HEK293T (cell line): Measurements from ENCODE around the gene FRMD8.

Experiments used
- CTCF ChIA-PET: fragments of 350-600 bp; formaldehyde crosslinking; extraction: SDS; loops from one replicate; lab custom pipeline; 2021; ENCODE audit warnings: antibody characterized with exemption, inconsistent platforms; lab: Yijun Ruan, JAX
- POLR2A ChIA-PET: fragments of 350-600 bp; formaldehyde crosslinking; extraction: SDS; loops from one replicate; lab custom pipeline; 2020; ENCODE audit warnings: antibody characterized with exemption, inconsistent platforms; lab: Yijun Ruan, JAX
- DNase-seq: peaks from one replicate; pipeline ENCODE4 v3.0.0; 2012; ENCODE audit warnings: mixed read lengths; ENCODE audit errors: extremely low spot score
- ARNT ChIP-seq: fragments of 450-650 bp; IDR thresholded peaks from 2 replicates; pipeline ENCODE4 v1.6.1; 2017; ENCODE audit warnings: mild to moderate bottlenecking
- BHLHE40 ChIP-seq: fragments of 450-650 bp; IDR thresholded peaks from 2 replicates; pipeline ENCODE4 v1.6.1; 2016; ENCODE audit warnings: mild to moderate bottlenecking, moderate library complexity, borderline replicate concordance
- CTBP1 ChIP-seq: fragments of 450-650 bp; IDR thresholded peaks from 2 replicates; pipeline ENCODE4 v1.6.1; 2016; ENCODE audit warnings: borderline replicate concordance
- ELF4 ChIP-seq: fragments of 450-650 bp; IDR thresholded peaks from 2 replicates; pipeline ENCODE4 v1.6.1; 2017; ENCODE audit warnings: antibody characterized with exemption
- FOXA1 ChIP-seq: fragments of 450-650 bp; IDR thresholded peaks from 2 replicates; pipeline ENCODE4 v1.6.1; 2016; ENCODE audit warnings: mild to moderate bottlenecking
- FOXK2 ChIP-seq: fragments of 450-650 bp; IDR thresholded peaks from 2 replicates; pipeline ENCODE4 v1.6.1; 2016; ENCODE audit warnings: mild to moderate bottlenecking
- FOXM1 ChIP-seq: fragments of 450-650 bp; IDR thresholded peaks from 2 replicates; pipeline ENCODE4 v1.6.1; 2017; ENCODE audit warnings: mild to moderate bottlenecking, borderline replicate concordance
- HDGF ChIP-seq: fragments of 450-650 bp; IDR thresholded peaks from 2 replicates; pipeline ENCODE4 v1.6.1; 2017; ENCODE audit warnings: antibody characterized with exemption, borderline replicate concordance
- L3MBTL2 ChIP-seq: fragments of 450-650 bp; conservative IDR thresholded peaks from 2 replicates; pipeline ENCODE4 v1.6.1; 2016; ENCODE audit warnings: mild to moderate bottlenecking
- LEF1 ChIP-seq: fragments of 450-650 bp; IDR thresholded peaks from 2 replicates; pipeline ENCODE4 v1.6.1; 2017; ENCODE audit warnings: mild to moderate bottlenecking, borderline replicate concordance
- NFRKB ChIP-seq: fragments of 450-650 bp; IDR thresholded peaks from 2 replicates; pipeline ENCODE4 v1.6.1; 2016; ENCODE audit warnings: mild to moderate bottlenecking, moderate library complexity
- PKNOX1 ChIP-seq: fragments of 450-650 bp; IDR thresholded peaks from 2 replicates; pipeline ENCODE4 v1.6.1; 2016
- SP1 ChIP-seq: fragments of 450-650 bp; IDR thresholded peaks from 2 replicates; pipeline ENCODE4 v1.6.1; 2017
- SUZ12 ChIP-seq: fragments of 450-650 bp; IDR thresholded peaks from 2 replicates; pipeline ENCODE4 v1.6.1; 2016; ENCODE audit warnings: mild to moderate bottlenecking
- TARDBP ChIP-seq: fragments of 450-650 bp; IDR thresholded peaks from 2 replicates; pipeline ENCODE4 v1.6.1; 2016
- ZNF384 ChIP-seq: fragments of 450-650 bp; IDR thresholded peaks from 2 replicates; pipeline ENCODE4 v1.6.1; 2016

The FRMD8 gene

GRCh38 chr11:65355776-65356393, 30.6 kb upstream of the FRMD8 start:
- TF ChIP-seq LEF1 (no peak), L3MBTL2 (no peak), PKNOX1 (no peak), SP1 (no peak), FOXA1 (no peak), ARNT (no peak), CTBP1 (no peak), HDGF (no peak), SUZ12 (no peak), FOXM1 (no peak), ELF4 (no peak), NFRKB (no peak), BHLHE40 (no peak), TARDBP (no peak)
- DNase-seq = no peak
- POLR2A ChIA-PET = interaction anchor here (0.8 to 3.1 kb wide), 6 partner anchors 8 to 144 kb away, joined by 3 to 13 read pairs (median 4); partner anchors contain the start of genes DPF2, MALAT1 and NEAT1
- CTCF ChIA-PET = interaction anchor here (0.8 to 1.2 kb wide), 2 partner anchors 26 to 27 kb away, joined by 3 read pairs; no protein-coding TSS in a partner anchor

- POLR2A ChIA-PET = interaction anchor here (0.8 to 3.1 kb wide), 7 partner anchors 9 to 143 kb away, joined by 3 to 13 read pairs (median 4); partner anchors contain the start of genes DPF2, MALAT1 and NEAT1
- TF ChIP-seq SUZ12 = no peak
- TF ChIP-seq TARDBP = no peak
- no peak for TF ChIP-seq SP1
- TF ChIP-seq ZNF384 = no peak
- no peak for TF ChIP-seq FOXK2
- no peak for TF ChIP-seq CTBP1
- TF ChIP-seq BHLHE40 = no peak
- no peak for TF ChIP-seq PKNOX1
- no peak for TF ChIP-seq HDGF
- no peak for TF ChIP-seq NFRKB
- TF ChIP-seq LEF1 = no peak
- no peak for TF ChIP-seq ELF4
- TF ChIP-seq L3MBTL2 = no peak
- no peak for TF ChIP-seq ARNT
- no peak for TF ChIP-seq FOXM1
- DNase-seq = no peak
- CTCF ChIA-PET = interaction anchor here (1.2 kb wide), 1 partner anchor 27 kb away, joined by 3 read pairs; no protein-coding TSS in a partner anchor
Observed at GRCh38 chr11:65356394-65356972, 30.0 kb upstream of the FRMD8 start.

GRCh38 chr11:65357856-65358356, 28.5 kb upstream of the FRMD8 start:
- POLR2A ChIA-PET = interaction anchor here (1.1 to 3.1 kb wide), 4 partner anchors 24 to 142 kb away, joined by 3 to 13 read pairs (median 6); partner anchors contain the start of genes DPF2, MALAT1 and NEAT1
- CTCF ChIA-PET = no interaction called here
- TF ChIP-seq ZNF384 (no peak), SP1 (no peak), TARDBP (no peak), CTBP1 (no peak), FOXK2 (no peak), HDGF (no peak), ARNT (no peak), L3MBTL2 (no peak), BHLHE40 (no peak), LEF1 (no peak), ELF4 (no peak), NFRKB (no peak)
- no peak for DNase-seq

GRCh38 chr11:65362320-65362931, 24.0 kb upstream of the FRMD8 start:
- no peak for DNase-seq
- TF ChIP-seq HDGF (no peak), L3MBTL2 (no peak), FOXA1 (no peak), BHLHE40 (no peak), SUZ12 (no peak), ELF4 (no peak)
- CTCF ChIA-PET = interaction anchor here (0.7 kb wide), 1 partner anchor 45 kb away, joined by 9 read pairs; no protein-coding TSS in a partner anchor
- POLR2A ChIA-PET = interaction anchor here (1.3 kb wide), 1 partner anchor 136 kb away, joined by 3 read pairs; the partner anchor contains the start of gene MALAT1

- ChIA-PET POLR2A (interaction anchor here (0.9 kb wide), 1 partner anchor 65 kb away, joined by 3 read pairs; no protein-coding TSS in a partner anchor), CTCF (interaction anchor here (0.7 kb wide), 1 partner anchor 45 kb away, joined by 9 read pairs; no protein-coding TSS in a partner anchor)
- TF ChIP-seq FOXM1 (no peak), TARDBP (no peak), FOXA1 (no peak), LEF1 (no peak), L3MBTL2 (no peak), BHLHE40 (no peak), HDGF (no peak), SUZ12 (no peak), ARNT (no peak), PKNOX1 (no peak), CTBP1 (no peak), NFRKB (no peak), ELF4 (no peak), ZNF384 (no peak), FOXK2 (no peak), SP1 (no peak)
- DNase-seq = no peak
Observed at GRCh38 chr11:65362966-65363365, 23.5 kb upstream of the FRMD8 start.
